SU-DHL-6 (cell line): ENCODE data around the gene SIK2.

Experiments used
- EZH2phosphoT487 ChIP-seq: fragments of 200-600 bp; sonication (generic), shearing (Covaris generic); conservative IDR thresholded peaks from 2 replicates; pipeline ENCODE4 v1.6.1; 2018; ENCODE audit warnings: mild to moderate bottlenecking, antibody characterized with exemption, low read length, moderate library complexity, mixed read lengths
- TF ChIP-seq, protein P1 (sequence below): fragments of 200-600 bp; sonication (generic); IDR thresholded peaks from one replicate; pipeline ENCODE4 v1.5.1; 2017; ENCODE audit warnings: antibody characterized with exemption, mild to moderate bottlenecking, low read length, moderate library complexity; ENCODE audit not compliant: insufficient read depth, poor library complexity, severe bottlenecking

DNA sequence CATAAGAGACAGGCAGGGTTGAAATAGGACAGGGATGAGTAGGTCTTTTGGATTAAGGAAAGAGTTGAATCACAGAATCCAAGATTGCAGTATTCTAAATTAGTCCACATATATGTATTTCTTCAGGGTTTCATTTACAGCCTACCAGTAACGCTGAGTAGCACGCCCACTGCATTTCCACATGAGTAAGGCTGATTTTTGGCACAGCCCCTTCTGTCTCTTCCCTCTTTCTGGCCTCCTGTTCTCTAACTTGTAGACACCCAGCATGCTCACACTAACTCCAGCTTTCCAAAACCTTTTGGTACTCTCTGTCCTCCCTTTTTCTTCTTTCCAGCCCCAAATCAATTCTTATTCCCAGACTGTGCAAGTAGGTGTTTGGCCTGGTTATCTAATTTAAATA lies 3.7 kb upstream of the SIK2 start:
- TF ChIP-seq, protein P1, sequence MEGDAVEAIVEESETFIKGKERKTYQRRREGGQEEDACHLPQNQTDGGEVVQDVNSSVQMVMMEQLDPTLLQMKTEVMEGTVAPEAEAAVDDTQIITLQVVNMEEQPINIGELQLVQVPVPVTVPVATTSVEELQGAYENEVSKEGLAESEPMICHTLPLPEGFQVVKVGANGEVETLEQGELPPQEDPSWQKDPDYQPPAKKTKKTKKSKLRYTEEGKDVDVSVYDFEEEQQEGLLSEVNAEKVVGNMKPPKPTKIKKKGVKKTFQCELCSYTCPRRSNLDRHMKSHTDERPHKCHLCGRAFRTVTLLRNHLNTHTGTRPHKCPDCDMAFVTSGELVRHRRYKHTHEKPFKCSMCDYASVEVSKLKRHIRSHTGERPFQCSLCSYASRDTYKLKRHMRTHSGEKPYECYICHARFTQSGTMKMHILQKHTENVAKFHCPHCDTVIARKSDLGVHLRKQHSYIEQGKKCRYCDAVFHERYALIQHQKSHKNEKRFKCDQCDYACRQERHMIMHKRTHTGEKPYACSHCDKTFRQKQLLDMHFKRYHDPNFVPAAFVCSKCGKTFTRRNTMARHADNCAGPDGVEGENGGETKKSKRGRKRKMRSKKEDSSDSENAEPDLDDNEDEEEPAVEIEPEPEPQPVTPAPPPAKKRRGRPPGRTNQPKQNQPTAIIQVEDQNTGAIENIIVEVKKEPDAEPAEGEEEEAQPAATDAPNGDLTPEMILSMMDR, result no peak
- no peak for TF ChIP-seq EZH2phosphoT487
